Mesothelial cell of epicardium (in vitro differentiated cells): ENCODE measurements around the gene NKIRAS1. TPM values are rescaled to one million over a fixed set of nuclear protein-coding genes. Genes with fewer than 3 reads are reported as not detected.
"Not testable (repeated sequence)": the region's sequence is repeated elsewhere in the genome, so short reads cannot be mapped to it uniquely, and the experiment has no call there.

Experiments
- DNase-seq, 2 experiments: peaks; one replicate each; pipeline ENCODE4 v3.0.0; 2021; ENCODE audit warnings: low spot score in 2 of 2; ENCODE audit not compliant: unreplicated experiment in 2 of 2
- H3K27ac Mint-ChIP-seq: 2 replicates; pipeline ENCODE4 v1.8.0; 2021; ENCODE audit warnings: mixed read lengths
- H3K27me3 Mint-ChIP-seq: 2 replicates; pipeline ENCODE4 v1.8.0; 2021; ENCODE audit warnings: low read depth, mixed read lengths
- H3K36me3 Mint-ChIP-seq: 2 replicates; pipeline ENCODE4 v1.8.0; 2021; ENCODE audit warnings: mixed read lengths
- H3K4me1 Mint-ChIP-seq: 2 replicates; pipeline ENCODE4 v1.8.0; 2021; ENCODE audit warnings: mixed read lengths
- H3K4me3 Mint-ChIP-seq: 2 replicates; pipeline ENCODE4 v1.8.0; 2021; ENCODE audit warnings: mild to moderate bottlenecking, moderate library complexity, mixed read lengths
- H3K9me3 Mint-ChIP-seq: 2 replicates; pipeline ENCODE4 v1.8.0; 2021; ENCODE audit warnings: mixed read lengths
- total RNA-seq: library from RNA; stranded (reverse); gene quantifications from 3 replicates; pipeline ENCODE4 v1.2.1, GENCODE V29; 2021
- TF ChIP-seq, protein P1 (sequence below): fragments of 200-600 bp; sonication (generic); IDR thresholded peaks from one replicate; pipeline ENCODE4 v1.5.0; 2021; ENCODE audit warnings: antibody characterized with exemption; ENCODE audit not compliant: unreplicated experiment

Gene NKIRAS1
- total RNA-seq, 1 donor from 2014 or later: 8.7 TPM

DNA sequence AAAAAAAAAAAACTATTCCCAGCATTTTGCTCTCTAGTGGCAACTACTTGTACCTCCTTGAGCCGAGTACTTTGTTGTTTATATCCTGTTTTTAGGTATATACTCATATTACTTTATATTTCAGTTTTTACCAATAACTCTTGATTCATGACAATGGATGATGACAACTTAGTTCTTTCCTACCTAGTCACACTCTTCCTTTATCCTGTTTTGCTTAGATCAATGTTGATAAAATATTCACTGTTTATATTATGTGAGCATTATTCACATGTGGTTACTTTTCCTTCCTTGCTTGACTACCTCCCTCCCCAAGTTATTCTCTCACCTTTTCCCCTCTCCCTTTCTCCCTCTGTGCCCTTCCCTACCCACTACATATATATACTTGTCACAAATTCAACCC lies 53.7 kb downstream of the NKIRAS1 start:
- Mint-ChIP-seq H3K4me1 (peaks cover 32% of the 10 kb centered on the region), H3K36me3 (peaks cover 18% of the 10 kb centered on the region), H3K9me3 (peaks cover 10% of the 10 kb centered on the region), H3K4me3 (no peak overlapping the region), H3K27ac (no peak overlapping the region), H3K27me3 (no peaks in the 10 kb centered on the region)
- TF ChIP-seq, protein P1, sequence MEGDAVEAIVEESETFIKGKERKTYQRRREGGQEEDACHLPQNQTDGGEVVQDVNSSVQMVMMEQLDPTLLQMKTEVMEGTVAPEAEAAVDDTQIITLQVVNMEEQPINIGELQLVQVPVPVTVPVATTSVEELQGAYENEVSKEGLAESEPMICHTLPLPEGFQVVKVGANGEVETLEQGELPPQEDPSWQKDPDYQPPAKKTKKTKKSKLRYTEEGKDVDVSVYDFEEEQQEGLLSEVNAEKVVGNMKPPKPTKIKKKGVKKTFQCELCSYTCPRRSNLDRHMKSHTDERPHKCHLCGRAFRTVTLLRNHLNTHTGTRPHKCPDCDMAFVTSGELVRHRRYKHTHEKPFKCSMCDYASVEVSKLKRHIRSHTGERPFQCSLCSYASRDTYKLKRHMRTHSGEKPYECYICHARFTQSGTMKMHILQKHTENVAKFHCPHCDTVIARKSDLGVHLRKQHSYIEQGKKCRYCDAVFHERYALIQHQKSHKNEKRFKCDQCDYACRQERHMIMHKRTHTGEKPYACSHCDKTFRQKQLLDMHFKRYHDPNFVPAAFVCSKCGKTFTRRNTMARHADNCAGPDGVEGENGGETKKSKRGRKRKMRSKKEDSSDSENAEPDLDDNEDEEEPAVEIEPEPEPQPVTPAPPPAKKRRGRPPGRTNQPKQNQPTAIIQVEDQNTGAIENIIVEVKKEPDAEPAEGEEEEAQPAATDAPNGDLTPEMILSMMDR: no peak
- DNase-seq: no peak

DNA sequence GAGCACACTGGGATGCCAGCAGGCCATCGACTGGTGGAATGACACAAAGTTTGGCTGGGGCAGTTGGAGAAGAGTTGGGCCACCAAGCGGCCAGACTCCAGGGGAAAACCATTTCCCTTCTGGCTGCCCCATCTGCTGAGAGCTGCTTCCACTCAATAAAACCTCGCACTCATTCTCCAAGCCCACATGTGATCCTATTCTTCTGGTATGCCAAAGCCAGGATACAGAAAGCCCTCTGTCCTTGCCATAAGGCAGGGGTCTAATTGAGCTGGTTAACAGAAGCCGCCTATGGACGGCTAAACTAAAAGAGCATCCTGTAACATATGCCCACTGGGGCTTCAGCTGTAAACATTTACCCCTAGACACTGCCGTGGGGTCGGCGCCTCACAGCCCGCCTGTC lies 55.1 kb downstream of the NKIRAS1 start:
- H3K36me3 Mint-ChIP-seq: peaks cover 18% of the 10 kb centered on the region
- DNase-seq: no peak
- TF ChIP-seq, protein P1: no peak
- H3K9me3 Mint-ChIP-seq: peaks cover 10% of the 10 kb centered on the region
- H3K4me1 Mint-ChIP-seq: peaks cover 27% of the 10 kb centered on the region
- H3K27ac Mint-ChIP-seq: no peak overlapping the region
- no peak overlapping the region for H3K4me3 Mint-ChIP-seq
- no peaks in the 10 kb centered on the region for H3K27me3 Mint-ChIP-seq

DNA sequence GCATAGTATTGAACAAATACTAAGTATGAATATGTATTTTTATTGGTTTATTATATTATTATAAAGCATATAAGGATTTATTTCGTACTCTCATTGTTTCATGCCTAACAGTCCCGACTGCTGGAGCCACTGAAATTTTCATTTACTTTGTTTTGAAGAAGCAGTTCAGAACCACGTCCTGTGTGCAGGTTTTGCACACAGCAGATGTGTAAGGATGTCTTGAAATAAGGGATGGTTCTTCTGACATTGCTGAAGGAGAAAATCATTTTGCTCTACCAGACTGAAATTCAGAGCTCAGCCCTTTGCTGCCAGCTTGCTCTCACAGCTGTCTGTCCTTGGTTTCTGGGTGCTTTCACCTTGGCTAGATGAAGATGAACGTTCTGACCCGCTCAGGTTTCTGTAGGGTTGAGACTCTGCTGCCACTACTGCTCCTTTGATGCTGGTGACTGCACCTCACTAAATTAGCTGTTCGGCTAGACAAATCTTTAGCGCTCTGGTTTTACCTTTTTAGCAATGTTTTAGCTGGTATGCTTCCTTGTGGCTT lies 56.9 kb downstream of the NKIRAS1 start:
- Mint-ChIP-seq H3K4me1 (peaks cover 20% of the 10 kb centered on the region), H3K27ac (no peak overlapping the region), H3K36me3 (peaks cover 18% of the 10 kb centered on the region)

DNA sequence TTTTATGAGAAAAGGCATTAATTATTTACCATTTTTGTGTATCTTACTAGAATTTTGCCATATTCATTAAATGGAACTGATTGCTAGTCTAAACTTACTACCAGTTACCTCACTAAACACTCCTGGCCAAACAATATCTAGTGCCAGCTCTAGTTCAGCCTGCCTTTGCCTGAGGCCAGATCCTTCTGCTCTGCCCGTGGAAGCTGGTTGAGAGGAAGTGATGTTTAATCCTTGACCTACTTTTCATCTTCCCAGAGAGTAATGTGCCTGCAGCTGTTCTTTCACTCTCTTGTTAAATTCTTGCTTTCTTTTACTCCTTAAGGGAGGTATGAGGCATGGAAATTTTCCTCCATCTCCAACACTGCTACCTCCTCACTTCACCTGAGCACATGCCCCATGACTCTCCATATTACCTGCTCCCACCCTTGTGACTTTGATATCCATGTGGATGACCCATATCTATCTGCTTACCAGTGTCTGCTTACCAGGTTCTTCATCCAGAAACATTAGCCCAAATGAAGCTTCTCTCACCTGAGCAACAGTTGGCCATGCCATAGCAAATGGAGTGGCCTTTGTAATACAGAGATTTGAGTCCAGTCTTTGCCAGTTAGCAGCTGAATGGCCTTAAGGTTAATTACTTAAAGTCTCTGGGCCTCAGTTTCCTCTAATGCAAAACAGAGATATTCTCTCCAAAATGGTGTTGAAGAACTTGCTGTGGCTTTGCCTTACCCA lies 57.6 kb downstream of the NKIRAS1 start:
- H3K4me3 Mint-ChIP-seq: no peak overlapping the region
- H3K9me3 Mint-ChIP-seq: peaks cover 8% of the 10 kb centered on the region
- H3K27me3 Mint-ChIP-seq: no peaks in the 10 kb centered on the region
- no peak overlapping the region for H3K27ac Mint-ChIP-seq
- no peak for DNase-seq
- peaks cover 16% of the 10 kb centered on the region for H3K4me1 Mint-ChIP-seq
- peaks cover 16% of the 10 kb centered on the region for H3K36me3 Mint-ChIP-seq
- TF ChIP-seq, protein P1: no peak

More for the DNA sequence above, 56.9 kb downstream of the NKIRAS1 start:
- Mint-ChIP-seq H3K27me3 (no peaks in the 10 kb centered on the region), H3K4me3 (no peak overlapping the region), H3K9me3 (peaks cover 10% of the 10 kb centered on the region)
- DNase-seq: no peak
- TF ChIP-seq, protein P1: no peak

DNA sequence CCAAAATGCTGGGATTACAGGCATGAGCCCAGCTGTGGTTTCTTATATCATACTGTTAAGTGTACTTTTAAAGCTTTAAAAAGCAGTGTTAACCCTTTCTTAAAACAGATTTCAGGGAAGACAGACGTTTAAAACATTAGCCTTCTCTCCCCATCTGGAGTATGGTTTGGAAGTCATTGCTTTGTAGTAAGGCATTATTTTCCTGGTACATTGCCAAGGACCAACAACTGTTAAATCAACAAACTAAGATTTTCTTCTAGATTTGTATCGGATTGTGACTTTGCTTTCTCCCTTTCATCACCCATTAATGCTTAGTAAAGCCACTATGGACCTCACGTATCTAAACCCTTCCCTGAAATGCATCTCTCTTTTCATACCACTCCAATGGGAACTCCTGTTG lies 60.5 kb downstream of the NKIRAS1 start:
- no peak for DNase-seq
- Mint-ChIP-seq H3K4me1 (peaks cover 14% of the 10 kb centered on the region), H3K9me3 (peaks cover 5% of the 10 kb centered on the region), H3K27me3 (no peaks in the 10 kb centered on the region), H3K36me3 (peaks cover 18% of the 10 kb centered on the region), H3K27ac (no peak overlapping the region), H3K4me3 (no peak overlapping the region)
- TF ChIP-seq, protein P1: no peak

DNA sequence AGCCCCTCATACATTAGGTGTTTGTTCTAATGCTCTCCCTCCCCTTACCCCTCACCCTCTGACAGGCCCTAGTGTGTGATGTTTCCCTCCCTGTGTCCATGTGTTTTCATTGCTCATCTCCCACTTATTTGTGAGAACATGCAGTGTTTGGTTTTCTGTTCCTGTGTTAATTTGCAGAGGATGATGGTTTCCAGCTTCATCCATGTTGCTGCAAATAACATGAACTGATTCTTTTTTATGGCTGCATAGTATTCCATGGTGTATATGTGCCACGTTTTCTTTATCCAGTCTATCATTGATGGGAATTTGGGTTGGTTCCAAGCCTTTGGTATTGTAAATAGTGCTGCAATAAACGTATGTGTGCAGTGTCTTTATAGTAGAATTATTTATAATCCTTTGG lies 67.3 kb downstream of the NKIRAS1 start:
- DNase-seq, H3K27me3 Mint-ChIP-seq, H3K27ac Mint-ChIP-seq, H3K4me1 Mint-ChIP-seq, H3K4me3 Mint-ChIP-seq: not testable (repeated sequence)
- peaks cover 26% of the 10 kb centered on the region for H3K36me3 Mint-ChIP-seq
- H3K9me3 Mint-ChIP-seq: peaks cover 12% of the 10 kb centered on the region
